Effector CD4-positive, alpha-beta T cell (primary cell): ENCODE data around the gene ULK4.

ENCODE experiments used
- DNase-seq: peaks from one replicate; pipeline ENCODE4 v3.0.0-alpha.2; 2020

The ULK4 gene

GRCh38 chr3:41627477-41628087 is 334.3 kb downstream of the ULK4 start:
- no peak for DNase-seq

GRCh38 chr3:41612853-41613252 is 349.1 kb downstream of the ULK4 start:
- no peak for DNase-seq

DNA sequence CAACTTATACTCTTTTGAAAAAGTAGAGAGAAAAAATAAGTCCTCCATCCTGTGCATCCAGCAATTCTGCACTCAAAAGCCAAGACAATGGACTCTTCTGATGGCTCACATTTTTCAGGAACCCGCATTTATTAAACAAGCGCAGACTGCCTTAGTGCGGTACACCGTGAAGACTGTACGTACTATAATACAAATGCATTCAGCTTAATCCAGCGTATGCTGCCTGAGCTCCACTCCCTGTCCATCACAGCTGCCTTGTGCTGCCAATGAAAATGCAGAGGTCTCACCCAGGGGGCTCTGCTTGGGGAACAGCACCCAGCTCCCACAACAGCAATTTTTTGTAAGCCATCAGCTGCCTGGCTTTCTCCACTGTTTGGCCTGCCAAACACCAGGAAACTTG is 350.9 kb downstream of the ULK4 start:
- DNase-seq, result no peak

GRCh38 chr3:41608347-41608746 is 353.6 kb downstream of the ULK4 start:
- no peak for DNase-seq

- no peak for DNase-seq
Observed at GRCh38 chr3:41603807-41604206, 358.1 kb downstream of the ULK4 start.

DNA sequence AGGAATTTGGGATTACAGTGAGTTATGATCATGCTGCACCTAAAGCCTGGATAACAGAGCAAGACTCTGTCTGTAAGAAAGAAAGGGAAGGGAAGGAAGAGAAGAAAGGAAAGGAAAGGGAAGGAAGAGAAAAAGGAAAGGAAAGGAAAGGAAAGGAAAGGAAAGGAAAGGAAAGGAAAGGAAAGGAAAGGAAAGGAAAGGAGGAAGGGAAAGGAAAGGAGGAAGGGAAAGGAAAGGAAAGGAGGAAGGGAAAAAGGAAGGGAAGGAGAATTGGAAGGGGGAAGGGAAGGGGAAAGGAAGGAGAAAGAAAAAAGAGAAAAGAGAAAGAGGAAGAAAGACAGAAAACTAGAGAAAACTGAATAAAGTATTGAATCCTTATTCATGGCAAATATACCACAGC is 359.8 kb downstream of the ULK4 start:
- DNase-seq, result no peak

DNA sequence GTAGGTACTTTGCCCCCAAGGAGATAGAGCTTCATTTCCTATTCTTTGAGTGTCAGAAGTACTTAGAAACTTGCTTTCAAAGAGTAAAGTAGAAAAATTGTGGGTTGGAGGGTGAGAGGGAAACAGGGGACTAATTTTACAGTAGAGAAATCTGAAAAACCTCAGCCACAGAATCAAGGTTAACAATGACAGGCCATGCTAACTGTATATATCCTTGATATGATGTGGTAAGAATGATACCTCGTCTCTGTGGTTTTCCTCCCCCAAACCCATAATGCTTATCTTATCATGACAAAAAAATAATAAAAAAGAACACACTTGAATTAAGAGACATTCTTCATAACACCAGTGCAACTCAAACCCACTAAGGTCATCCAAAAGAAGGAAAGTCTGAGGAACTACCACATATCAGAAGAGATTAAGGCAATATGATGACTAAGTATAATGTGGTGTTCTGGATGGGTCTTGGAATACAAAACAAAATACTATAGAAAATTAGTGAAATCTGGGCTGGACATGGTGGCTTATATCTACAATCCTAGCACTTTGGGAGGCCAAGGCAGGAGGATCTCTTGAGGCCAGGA is 360.4 kb downstream of the ULK4 start:
- no peak for DNase-seq

DNA sequence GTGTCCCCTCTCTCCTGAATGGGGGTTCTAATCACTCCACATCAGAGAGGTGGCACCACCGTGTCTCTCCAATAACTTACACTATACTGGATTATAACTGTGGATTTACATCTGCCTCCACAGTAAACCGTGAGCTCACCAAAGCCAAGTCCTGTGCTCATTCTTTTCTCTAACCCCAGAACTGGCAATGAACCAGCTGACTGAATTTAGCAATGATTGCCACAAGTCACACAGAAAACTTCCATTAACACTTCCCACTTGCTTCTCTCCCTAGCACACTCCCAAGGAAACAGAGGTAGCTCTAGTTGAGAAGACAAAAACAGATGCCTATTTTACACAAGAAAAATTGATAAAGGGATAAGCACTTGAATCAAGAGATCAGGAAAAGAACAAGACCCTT is 361.3 kb downstream of the ULK4 start:
- no peak for DNase-seq

DNA sequence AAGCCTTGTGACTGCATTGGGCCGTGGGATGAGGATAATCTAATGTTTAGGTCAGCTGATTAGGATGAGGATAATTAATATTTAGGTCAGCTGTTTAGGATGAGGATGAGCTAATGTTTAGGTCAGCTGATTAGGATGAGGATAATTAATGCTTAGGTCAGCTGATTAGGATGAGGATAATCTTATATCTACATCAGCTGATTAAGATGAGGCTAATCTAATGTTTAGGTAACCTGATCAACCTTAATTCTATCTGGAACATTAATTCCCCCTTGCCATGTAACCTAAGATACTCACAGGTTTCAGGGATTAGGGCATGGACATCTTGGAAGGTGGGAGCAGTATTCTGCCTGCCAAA is 362.8 kb downstream of the ULK4 start:
- no peak for DNase-seq

DNA sequence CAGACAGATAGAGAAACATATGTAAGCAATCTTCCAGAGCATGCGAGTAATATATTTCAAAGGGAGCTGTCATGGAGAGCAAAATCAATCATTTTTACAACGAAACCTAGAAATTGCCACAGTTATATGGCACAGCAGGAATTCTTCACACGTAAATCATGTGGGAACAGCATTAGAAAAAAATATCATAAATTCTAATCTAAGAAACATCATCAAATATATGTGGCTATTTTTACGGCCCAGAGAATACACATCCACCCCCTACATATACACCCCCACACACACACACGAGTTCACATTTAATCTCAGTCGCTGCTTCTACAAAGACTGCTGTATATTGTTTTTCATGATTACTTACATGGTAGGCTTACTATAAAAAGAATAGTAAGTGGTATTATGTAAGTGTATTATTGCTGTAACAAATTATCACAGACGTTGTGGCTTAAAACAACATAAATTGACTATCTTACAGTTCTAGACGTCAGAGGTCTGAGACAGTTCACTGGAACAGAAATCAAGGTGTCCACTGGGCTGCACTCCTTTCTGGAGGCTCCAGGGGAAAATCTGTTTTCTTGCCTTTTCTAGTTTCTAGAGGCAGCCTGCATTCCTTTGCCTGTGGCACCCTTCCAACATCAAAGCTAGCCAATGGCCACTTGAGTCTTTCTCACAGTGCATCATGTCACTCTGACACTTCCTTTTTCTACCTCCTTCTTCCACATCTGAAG is 363.3 kb downstream of the ULK4 start:
- no peak for DNase-seq

- no peak for DNase-seq
Observed at GRCh38 chr3:41593774-41594173, 368.1 kb downstream of the ULK4 start.

- DNase-seq, result no peak
Observed at GRCh38 chr3:41592753-41593510, 369.0 kb downstream of the ULK4 start.

- no peak for DNase-seq
Observed at GRCh38 chr3:41583014-41583413, 378.9 kb downstream of the ULK4 start.

GRCh38 chr3:41581700-41582099 is 380.2 kb downstream of the ULK4 start:
- DNase-seq, result no peak

- no peak for DNase-seq
Observed at GRCh38 chr3:41580274-41580959, 381.5 kb downstream of the ULK4 start.

DNA sequence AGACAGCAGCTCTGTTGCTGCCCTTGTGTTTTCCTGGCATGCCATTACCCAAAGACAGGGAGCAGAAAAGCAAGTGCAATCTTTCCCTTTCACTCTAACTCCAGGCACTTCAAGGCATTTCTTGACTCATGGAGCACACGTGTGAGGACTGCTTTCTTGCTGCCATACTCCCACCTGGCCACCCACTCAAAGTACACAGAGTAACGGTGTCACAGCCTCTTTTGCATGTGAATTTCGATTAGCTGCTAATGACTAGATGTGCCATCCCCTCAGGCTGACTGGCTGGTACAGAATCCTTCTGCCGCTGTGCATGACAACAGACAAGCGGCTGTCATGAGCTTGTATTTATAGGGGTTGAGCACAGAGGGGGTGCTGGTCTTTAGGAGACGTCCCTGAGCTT is 382.0 kb downstream of the ULK4 start:
- no peak for DNase-seq

- no peak for DNase-seq
Observed at GRCh38 chr3:41578798-41579197, 383.1 kb downstream of the ULK4 start.

GRCh38 chr3:41575724-41576123 is 386.2 kb downstream of the ULK4 start:
- DNase-seq, result no peak

DNA sequence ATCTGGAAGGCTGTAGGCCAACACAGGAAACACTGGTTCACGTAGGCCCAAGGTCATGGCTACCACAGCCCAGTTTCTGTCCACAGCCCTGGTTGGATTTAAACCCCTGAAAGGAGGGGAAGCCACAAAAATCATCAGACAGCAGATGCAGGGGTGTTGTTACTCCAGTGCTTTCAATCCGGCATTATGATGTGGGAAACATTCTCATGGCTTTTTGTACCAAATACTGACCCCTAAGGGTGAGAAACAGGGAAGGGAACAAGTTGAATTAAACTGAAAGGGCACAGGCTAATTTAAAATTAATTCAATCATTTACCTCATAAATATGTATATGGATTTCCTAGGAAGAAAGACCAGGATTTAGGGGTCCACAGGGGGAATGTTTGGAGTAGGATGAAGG is 387.0 kb downstream of the ULK4 start:
- DNase-seq, result no peak

DNA sequence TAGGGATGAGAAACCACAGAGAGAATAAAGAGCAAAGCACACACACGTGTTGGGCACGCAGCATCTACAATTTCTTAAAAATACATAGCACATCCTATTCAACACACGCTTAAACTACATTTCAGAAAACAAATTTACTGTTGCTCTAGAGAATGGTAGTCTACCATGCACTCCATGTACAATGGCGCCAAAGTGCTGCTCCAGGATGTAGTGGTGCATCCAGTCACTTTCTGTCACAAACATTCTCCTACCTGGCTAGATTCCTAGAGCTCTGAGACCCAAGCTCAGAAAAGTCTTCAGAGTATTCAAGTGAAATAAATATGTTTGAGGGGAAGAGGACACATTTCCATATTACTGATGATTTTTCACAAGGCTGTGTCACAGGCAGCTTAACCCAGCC is 388.3 kb downstream of the ULK4 start:
- DNase-seq, result no peak

DNA sequence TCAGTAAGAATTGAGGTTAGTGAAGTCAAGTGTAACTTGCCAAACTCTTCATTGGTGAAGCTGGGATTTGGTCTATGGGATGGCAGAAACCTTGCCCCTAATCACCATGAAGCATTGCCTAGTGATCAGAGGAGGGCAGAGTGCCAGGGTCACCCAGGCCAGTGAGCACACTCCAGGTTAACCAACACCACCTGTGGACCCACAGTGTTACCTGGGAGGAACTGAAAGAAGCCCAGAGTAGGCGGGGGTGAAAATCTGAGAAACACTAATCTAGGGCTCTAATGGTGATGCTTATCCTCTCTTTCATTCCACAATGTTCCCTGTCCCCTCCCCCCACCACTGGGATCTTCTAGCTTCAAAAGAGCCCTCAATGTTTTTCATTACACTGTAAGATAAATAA is 389.8 kb downstream of the ULK4 start:
- no peak for DNase-seq

DNA sequence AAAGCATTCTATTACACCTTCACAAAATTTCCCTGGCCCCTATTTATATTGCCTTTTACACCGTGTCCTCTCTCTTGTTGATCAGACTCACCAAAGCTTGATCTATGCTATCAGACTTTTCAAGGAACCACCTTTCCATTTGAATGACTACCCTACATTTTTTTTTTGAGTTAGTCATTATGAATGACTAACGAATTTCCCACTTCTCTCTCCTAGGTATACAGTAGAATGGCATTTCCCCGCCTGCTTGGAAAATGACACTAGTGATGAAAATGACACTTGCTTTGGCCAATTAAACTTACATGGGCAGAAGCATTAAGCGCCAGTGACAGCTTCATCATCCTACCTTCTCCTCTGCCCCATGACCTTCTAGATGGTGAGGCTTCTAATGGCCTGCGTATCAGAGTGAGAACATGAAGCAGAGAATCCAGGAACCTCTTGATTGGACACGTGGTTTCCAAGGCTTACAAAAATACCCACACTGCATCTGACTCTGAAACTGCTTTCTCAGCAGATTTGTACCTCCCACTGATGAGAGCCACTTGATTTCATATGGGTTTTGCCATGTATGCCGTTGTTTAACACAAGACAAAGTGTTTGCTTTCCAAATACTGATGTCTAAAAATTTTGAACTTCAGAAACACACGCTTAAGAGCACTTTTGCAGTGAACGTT is 392.1 kb downstream of the ULK4 start:
- DNase-seq, result no peak
